Ammon's horn (tissue), 1 donor: Measurements from ENCODE around the gene COLEC12.

ENCODE experiments used
- DNase-seq: peaks from one replicate; pipeline ENCODE4 v3.0.0-alpha.2; 2016; ENCODE audit warnings: low spot score

COLEC12 gene

DNA sequence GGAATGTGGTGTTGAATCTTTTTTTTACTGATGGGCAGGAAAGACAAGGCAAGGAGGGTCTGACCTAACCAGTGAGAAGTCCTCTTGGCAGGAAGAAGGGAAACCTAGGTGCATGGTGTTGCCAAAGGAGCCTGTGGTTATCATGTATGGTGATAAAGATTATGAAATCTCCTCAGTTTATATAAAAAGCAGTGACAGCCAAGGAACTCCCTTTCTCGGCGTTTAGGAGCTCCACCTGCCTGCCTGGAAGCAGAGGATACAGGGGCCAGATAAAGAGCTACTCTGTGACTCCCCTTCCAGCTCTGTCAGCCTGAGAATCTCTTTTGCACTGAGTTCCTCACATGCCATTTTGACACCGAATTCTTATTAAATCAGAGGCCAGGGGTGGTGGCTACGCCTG is 26.1 kb downstream of the COLEC12 start:
- no peak for DNase-seq

GRCh38 chr18:473802-474201 is 26.7 kb downstream of the COLEC12 start:
- no peak for DNase-seq

- DNase-seq = no peak
Observed at GRCh38 chr18:471716-472115, 28.8 kb downstream of the COLEC12 start.

DNA sequence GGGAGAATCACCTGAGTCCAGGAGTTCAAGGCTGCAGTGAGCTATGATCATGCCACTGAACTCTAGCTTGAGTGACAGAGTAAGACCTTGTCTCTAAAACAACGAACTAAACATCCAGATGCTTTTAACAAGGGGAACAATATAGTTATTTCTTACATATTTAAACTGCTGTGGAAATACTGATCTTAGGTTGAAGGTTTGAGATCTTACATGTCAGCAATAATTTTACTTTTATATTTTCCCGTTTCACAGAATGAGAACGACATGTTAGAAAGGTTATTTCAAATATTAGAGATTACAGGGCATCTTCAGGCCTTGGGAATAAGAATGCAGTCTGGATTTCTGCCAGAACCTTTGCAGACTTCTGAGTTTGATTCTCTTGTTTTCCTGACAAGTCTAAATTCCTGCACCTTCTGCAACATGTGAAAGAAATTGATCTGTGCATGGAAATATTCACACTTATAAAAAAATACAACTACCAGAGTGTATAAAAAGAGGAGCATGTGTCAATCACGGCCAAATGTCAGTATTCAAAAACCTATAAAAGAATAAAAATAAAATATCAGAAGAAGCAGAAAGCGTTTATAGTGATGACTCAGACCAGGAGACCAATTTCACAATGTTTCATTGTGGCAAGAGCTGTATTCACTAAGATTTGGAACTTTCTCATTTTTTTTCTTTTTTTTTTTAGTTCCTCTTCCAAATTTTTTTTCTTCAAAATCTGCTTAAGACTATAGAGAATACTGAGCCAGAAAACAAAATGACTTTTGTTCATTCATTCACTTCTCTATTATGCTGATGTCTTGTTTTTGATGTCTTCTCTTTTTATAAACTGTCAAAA is 29.6 kb downstream of the COLEC12 start:
- no peak for DNase-seq

DNA sequence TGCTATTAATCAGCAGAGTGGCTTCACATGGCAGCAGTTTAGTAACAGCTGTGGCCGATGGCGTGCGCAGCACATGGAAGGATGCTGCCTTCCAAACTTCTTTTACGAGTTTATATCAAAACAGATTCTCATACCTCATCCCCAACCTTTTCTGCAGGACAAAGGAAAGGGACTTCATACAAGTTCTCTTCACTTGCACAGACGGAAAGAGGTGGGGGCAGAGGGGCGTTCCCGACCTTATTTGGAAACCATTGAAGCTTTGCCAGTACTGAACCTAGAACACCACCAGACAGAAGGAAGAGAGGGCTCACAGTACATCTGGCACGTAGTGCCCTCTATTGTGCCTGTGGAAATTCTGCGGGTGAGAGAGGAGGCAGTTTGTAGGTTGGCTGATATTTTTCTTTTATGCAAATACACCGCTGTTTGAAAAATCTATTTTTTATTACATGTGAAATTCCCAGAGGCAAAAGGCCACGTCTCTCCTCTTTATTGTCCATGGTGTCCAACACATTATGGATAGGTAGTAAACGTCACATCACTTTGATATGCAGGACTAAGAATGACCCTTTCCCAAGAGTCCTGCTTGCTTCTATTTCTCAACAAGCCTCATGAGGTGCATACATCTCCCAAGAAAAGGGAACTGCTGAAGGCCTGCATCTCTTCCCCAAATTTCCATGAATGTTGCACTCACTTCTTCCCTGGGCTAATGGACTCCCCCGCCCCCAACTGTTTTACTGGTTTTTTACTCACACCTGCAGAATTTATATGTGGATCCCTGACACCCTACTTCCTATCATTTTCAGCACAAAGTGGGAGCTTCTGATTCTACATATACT is 31.3 kb downstream of the COLEC12 start:
- DNase-seq = no peak

DNA sequence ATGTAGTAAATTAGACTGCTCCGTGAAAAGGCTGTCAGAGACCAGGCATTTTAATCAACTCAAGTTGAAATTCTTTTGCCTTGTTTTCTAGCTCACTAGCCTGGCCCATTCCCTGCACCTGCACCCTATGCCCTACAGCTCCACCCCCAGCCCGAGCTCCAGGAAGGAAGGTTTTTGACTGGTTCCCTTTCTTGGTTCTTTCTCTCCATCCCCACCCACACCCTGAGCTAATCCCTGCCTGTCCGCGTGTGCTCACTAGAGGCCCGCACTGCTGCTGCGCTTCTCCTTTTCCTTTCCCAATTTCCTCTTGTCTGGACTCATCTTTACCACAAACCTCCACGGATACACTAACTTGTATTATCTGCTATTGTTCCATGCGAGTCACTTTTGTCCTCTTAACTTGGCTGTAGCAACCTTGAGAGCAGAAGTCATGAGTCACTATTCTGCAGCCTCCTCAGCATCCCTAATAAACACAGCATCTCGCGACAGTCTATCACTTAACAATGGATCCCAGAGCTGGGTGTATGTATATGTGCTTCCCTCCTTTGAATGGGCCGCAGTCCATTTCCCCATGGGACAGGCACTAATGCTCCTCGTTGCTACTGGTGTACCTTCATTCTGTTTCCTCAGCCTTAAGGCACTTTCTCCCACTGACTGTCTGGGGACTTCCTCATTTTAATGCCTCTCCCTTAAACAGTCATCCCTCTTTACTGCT is 36.5 kb downstream of the COLEC12 start:
- DNase-seq = no peak

DNA sequence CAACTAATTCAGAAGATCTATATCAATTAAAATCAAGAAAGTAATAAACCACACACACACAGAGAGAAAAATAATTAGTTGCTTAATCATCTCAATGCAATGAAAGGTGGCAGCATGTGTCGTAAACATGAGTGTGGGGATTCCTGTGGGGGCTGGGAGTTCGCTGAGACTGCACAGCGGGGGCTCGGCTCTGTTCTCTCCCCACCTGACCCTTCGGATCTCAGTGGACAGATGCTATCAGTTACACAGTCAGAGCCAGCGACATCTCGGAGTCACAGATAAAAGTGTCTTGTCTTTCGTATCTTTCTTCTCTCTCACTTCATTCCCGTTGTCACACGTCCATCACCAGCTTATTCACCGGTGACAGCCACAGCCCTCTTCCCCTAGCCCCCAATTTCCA is 37.1 kb downstream of the COLEC12 start:
- no peak for DNase-seq

GRCh38 chr18:461762-462161 is 38.7 kb downstream of the COLEC12 start:
- no peak for DNase-seq

GRCh38 chr18:460791-461190 is 39.7 kb downstream of the COLEC12 start:
- no peak for DNase-seq

- DNase-seq = no peak
Observed at GRCh38 chr18:459814-460593, 40.5 kb downstream of the COLEC12 start.

GRCh38 chr18:457521-458412 is 42.7 kb downstream of the COLEC12 start:
- DNase-seq = no peak

DNA sequence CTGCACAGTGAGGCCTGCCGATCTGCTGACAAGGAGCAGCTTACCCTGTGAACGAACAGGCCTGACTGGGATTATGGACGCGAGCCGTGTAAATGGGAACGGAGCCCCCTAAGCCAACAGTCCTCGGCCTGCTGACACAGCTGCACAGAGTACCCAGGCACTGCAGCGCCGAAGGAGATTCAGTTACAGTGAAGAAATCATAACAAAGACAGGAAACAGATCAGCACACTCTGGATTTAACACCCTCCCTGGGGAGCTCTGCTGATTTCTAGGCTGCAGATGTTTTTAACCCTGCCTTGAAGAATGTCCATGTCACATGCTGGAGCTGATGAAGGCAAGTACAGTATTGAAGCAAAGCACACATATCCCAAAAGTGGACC is 43.4 kb downstream of the COLEC12 start:
- DNase-seq = no peak

DNA sequence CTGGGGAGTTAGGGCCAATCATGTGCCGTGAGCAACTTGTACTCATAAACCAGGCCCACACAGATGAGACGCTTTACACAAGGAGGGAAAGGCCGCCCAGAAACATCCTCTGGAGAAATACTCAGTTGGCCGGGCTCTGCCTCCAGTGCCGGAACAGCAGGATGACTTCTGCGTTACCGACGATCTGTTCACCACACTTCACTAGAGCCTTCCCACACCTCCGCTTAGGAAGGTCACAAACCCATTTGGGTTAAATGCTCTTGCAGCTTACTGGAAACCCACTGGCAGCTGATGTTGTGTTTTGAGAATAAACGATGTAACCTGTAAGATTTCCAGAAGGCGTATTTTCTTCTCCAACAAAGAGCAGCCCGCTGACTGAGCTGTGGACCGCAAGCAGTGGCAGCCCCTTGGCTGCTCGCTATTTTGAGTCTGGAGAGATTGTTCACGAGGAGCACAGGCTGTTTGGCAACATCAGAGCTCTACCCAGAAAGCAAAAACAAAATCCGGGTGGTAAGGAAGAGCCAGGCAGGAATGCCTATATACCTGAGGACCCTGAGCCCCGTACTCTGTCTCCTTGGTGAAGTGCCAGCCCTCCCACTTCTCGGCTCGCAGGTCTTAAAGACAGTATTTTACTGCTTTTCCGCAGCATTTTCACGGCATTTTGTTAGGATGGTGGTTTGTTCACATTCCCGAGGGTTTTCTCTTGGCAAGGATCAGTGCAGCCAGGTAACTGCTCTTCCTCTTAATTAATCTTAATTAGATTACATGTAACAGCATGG is 44.0 kb downstream of the COLEC12 start:
- DNase-seq = no peak

DNA sequence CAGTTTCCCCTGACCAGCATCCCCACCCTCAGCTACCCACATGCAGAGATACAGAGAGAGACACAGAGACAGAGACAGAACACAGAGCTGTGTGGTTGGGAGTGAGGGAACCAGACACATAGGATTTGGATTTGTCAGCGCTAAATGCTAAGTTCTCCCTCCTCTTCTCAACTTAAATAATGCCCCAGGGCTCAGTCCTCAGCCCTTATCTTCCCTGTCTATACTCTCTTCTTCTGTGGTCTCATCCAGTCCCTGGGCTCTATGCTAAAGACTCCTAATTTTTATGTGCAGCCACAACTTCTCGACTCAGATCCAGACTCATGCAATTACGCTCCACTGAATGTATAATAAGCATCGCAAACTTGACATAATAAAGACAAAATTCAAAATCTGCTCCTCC is 47.1 kb downstream of the COLEC12 start:
- no peak for DNase-seq

DNA sequence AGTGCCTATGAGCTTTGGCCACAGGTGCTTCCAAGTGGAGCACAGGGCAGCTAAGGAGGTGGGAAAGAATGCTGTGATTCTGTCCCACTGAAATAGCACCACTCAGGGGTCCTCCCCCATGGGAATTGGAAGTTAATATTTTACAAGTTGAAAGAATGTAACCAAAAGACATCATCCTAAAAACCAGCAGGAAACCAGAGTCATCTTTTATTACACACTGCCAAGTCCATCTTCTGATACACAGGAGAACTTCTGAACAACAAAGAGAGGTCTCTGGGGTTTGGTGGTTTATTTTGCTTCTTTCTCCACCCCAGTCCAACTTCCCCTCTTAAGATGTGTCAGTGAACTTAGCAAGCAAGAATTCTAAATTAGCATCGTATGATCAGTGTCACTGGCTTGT is 47.7 kb downstream of the COLEC12 start:
- DNase-seq = no peak

DNA sequence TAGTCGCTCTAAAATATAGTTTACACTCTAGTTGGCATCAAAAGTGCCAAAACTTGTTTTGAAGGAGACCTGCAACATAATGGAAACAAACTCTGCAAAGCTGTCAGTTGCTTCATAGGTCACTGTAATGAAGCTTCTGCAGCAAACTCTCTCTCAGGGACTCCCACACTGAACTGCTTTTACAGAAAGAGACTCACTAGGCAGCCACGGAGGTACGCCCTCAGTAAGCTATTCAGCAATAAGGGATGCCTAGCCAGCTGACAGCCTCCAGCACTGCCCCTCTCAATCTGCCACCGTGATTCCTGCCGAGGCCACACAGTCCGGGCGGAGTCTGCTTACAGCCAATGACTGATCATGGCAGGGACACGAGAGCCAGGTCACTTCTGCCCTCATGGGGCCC is 51.1 kb downstream of the COLEC12 start:
- DNase-seq = peak; percentile 60

DNA sequence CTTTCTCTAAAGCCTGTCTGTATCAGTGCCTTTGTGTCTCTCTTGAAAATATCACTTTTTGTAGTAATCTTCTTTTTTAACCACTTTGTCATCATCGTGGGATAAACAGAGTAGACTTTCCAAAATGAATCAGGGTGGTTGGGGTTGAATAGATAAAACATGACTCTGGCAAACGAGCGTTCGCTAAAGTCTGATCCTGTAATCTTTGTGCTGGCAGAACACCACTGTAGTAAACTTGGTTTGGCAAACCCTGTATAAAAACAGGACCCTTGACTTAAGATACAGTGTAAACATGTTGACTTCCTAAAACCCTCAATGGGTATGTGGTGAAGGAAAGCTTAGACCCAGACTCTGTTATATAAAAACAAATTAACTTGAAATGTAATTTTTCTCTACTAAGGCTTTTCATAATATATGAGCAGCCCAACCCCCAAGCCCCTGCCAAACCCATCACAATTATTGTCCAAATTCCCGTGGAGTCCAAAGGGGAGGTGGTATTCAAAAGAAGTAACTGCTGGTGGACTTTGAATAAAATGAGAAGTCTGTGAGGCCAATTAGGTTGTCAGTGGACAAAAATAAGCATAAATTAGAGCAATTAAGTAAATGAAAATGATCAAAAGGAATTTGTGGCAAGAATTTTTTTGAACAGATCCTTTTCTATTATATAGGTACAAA is 52.2 kb downstream of the COLEC12 start:
- no peak for DNase-seq

GRCh38 chr18:446941-447560 is 53.5 kb downstream of the COLEC12 start:
- no peak for DNase-seq

- DNase-seq = no peak
Observed at GRCh38 chr18:445055-445454, 55.4 kb downstream of the COLEC12 start.
